ENCODE measurements around the gene SEMA3F. TPM values are rescaled to one million over a fixed set of nuclear protein-coding genes. Genes with fewer than 3 reads are reported as not detected.
A peak's percentile ranks its signal among the peaks of the same experiment; 100 is the strongest.

The SEMA3F gene
- total RNA-seq = 10 to 100 TPM; 44.8 to 63.2 TPM
- 32.1 TPM for polyA plus RNA-seq (2013, experiment 1 of 2)
- 33.4 TPM for polyA plus RNA-seq (2013, experiment 2 of 2)
- long read RNA-seq, experiment 1, transcript SEMA3F-201 (19 exons, 3,802 nt) = major isoform, 8 of 45 reads
- long read RNA-seq, experiment 1, partial matches to known transcripts = 24 of 45 reads
- long read RNA-seq, experiment 1, other reads (novel, unspliced or antisense) = 13 of 45 reads
- long read RNA-seq, experiment 2, transcript SEMA3F-201 (19 exons, 3,802 nt) = major isoform, 38 of 83 reads
- long read RNA-seq, experiment 2, partial matches to known transcripts = 7 of 83 reads
- long read RNA-seq, experiment 2, other reads (novel, unspliced or antisense) = 38 of 83 reads
- long read RNA-seq, experiment 3, partial matches to known transcripts = 0 of 5 reads
- long read RNA-seq, experiment 3, other reads (novel, unspliced or antisense) = 5 of 5 reads
- long read RNA-seq, experiment 4, partial matches to known transcripts = 1 of 2 reads
- long read RNA-seq, experiment 4, other reads (novel, unspliced or antisense) = 1 of 2 reads

DNA sequence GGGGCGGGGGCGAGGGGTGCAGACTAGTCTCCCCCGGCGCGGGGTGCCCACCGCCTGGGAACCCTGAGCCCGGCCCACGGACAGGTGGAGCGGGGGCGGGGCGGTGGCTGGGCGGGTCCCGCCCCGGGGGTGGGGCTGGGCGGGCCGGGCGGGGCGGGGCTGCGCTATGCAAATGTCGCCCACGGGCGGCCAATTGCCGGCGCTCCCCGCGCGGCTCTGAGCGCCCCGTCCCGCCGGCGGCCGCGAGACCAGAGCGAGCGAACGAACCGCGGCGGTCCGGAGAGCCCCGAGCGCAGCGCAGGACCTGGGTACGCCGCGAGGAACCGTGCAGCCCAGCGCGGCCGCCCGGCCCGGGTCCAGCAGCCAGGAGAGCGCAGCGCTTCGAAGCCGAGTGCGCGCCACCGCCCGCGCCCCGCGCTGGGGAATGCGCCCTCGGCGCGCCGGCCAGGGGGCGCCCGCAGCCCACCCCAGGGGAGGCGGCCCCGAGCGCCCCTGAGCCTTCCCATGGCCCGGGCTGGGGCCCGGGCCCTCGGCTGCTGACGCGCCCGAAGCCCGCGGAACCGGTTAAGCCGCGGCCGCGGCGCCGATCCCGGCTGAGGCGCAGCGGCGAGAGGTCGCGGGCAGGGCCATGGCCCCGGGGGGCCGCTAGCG is at the start of gene SEMA3F:
SEMA3F (plus strand) TSS at position 485 of the 651 bp plus-strand sequence. CDS start 4,299 bp downstream, outside the sequence.
- peaks cover 37% of the 10 kb centered on the region for H3K4me1 Mint-ChIP-seq
- 0 to 1% methylated on average over 19 to 98 of the region's 98 CpGs for WGBS, 2 experiments (ENCODE audit: insufficient coverage in 1 of 2, insufficient read length in 1 of 2)
- peaks cover 15% of the 10 kb centered on the region for H3K27me3 Mint-ChIP-seq (ENCODE audit: insufficient read depth)

DNA sequence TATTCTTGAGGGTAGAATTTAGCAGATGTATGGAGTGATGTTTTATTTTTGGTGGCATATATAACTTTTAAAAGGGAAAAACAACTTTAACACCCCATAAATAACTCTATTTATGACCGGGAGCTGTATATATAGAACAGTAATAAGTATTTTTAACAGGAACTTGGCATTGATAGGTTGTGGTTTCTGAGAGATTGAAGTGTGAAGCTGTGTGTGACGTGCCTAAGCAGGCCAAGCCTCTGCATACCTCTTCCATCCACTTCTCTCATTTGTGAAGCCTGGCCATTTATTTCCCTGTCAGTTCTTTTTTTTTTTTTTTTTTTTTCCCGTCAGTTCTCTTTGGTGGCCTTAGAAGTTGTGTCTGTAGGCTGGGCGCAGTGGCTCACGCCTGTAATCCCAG is 43.4 kb upstream of the SEMA3F start:
- no peak for DNase-seq
- Mint-ChIP-seq H3K4me1 (no peaks in the 10 kb centered on the region), H3K9me3 (no peaks in the 10 kb centered on the region), H3K36me3 (ENCODE audit: low read depth) (peaks cover 88% of the 10 kb centered on the region), H3K27ac (no peak overlapping the region), H3K4me3 (no peak overlapping the region), H3K27me3 (ENCODE audit: insufficient read depth) (no peaks in the 10 kb centered on the region)
- Histone ChIP-seq H3K27ac (ENCODE audit: low read depth, low read length) (no peak overlapping the region), H3K4me3 (ENCODE audit: low read length) (no peak overlapping the region), H3K36me3 (ENCODE audit: control insufficient read depth, insufficient read depth, low read length) (peaks cover 97% of the 10 kb centered on the region), H3K4me1 (ENCODE audit: control insufficient read depth, insufficient read depth, low read length) (no peaks in the 10 kb centered on the region), H3K9ac (ENCODE audit: extremely low read depth, low read length, poor library complexity, severe bottlenecking) (no peak overlapping the region), H3K27me3 (ENCODE audit: control insufficient read depth, insufficient read depth, low read length, poor library complexity, severe bottlenecking) (no peaks in the 10 kb centered on the region), H3K9me3 (ENCODE audit: control insufficient read depth, low read length) (no peaks in the 10 kb centered on the region)
- TF ChIP-seq, protein P1, sequence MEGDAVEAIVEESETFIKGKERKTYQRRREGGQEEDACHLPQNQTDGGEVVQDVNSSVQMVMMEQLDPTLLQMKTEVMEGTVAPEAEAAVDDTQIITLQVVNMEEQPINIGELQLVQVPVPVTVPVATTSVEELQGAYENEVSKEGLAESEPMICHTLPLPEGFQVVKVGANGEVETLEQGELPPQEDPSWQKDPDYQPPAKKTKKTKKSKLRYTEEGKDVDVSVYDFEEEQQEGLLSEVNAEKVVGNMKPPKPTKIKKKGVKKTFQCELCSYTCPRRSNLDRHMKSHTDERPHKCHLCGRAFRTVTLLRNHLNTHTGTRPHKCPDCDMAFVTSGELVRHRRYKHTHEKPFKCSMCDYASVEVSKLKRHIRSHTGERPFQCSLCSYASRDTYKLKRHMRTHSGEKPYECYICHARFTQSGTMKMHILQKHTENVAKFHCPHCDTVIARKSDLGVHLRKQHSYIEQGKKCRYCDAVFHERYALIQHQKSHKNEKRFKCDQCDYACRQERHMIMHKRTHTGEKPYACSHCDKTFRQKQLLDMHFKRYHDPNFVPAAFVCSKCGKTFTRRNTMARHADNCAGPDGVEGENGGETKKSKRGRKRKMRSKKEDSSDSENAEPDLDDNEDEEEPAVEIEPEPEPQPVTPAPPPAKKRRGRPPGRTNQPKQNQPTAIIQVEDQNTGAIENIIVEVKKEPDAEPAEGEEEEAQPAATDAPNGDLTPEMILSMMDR (conservative IDR thresholded peaks at IDR 0.05) = no peak
- WGBS, 2 experiments (ENCODE audit: insufficient coverage in 1 of 2, insufficient read length in 1 of 2) = 100% methylated on average over 2 to 3 of the region's 5 CpGs

More for the DNA sequence above, at the start of gene SEMA3F:
- Mint-ChIP-seq H3K27ac (peak within 1 kb of the TSS; percentile 89), H3K4me3 (peak within 1 kb of the TSS; percentile 93), H3K36me3 (ENCODE audit: low read depth) (no peaks in the 10 kb centered on the region), H3K9me3 (no peaks in the 10 kb centered on the region)
- peaks cover 7% of the 10 kb centered on the region for H3K4me1 ChIP-seq (ENCODE audit: control insufficient read depth, insufficient read depth, low read length)
- peak; percentile 89 for DNase-seq
- no peaks in the 10 kb centered on the region for H3K9me3 ChIP-seq (ENCODE audit: control insufficient read depth, low read length)
- H3K9ac ChIP-seq (ENCODE audit: extremely low read depth, low read length, poor library complexity, severe bottlenecking) = peak within 1 kb of the TSS; percentile 23
- no peak within 1 kb of the TSS for H3K27ac ChIP-seq (ENCODE audit: low read depth, low read length)
- TF ChIP-seq, protein P1 (conservative IDR thresholded peaks at IDR 0.05) = peak; percentile 55
- peak within 1 kb of the TSS; percentile 85 for H3K4me3 ChIP-seq (ENCODE audit: low read length)
- peaks cover 25% of the 10 kb centered on the region for H3K27me3 ChIP-seq (ENCODE audit: control insufficient read depth, insufficient read depth, low read length, poor library complexity, severe bottlenecking)
- no peaks in the 10 kb centered on the region for H3K36me3 ChIP-seq (ENCODE audit: control insufficient read depth, insufficient read depth, low read length)

DNA sequence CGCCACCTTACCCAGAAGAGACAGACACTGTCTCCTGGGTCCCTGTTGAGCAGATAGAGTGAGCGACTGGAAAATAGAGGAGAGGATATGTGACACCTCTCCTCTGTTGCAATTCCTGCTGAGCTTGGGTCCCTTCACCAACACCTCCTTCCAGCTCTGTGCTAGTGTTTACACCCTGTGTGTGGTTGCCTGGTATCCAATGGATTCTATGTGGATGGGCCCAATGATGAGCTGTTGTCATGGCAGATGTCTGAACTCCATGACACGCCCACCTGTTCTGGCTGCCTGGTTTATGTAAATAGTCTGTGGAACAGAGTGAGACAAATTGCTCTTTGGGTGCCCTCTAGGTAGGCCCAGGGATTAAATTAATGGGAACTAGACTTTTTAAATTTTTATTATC is 42.7 kb upstream of the SEMA3F start:
- peaks cover 88% of the 10 kb centered on the region for H3K36me3 Mint-ChIP-seq (ENCODE audit: low read depth)
- WGBS, 2 experiments (ENCODE audit: insufficient coverage in 1 of 2, insufficient read length in 1 of 2) = 97 to 100% methylated on average over 1 to 3 of the region's 3 CpGs

More for the DNA sequence above, 42.7 kb upstream of the SEMA3F start:
- no peak for DNase-seq
- H3K4me1 Mint-ChIP-seq = no peaks in the 10 kb centered on the region
- H3K27me3 ChIP-seq (ENCODE audit: control insufficient read depth, insufficient read depth, low read length, poor library complexity, severe bottlenecking) = no peaks in the 10 kb centered on the region
- no peak overlapping the region for H3K9ac ChIP-seq (ENCODE audit: extremely low read depth, low read length, poor library complexity, severe bottlenecking)
- H3K27me3 Mint-ChIP-seq (ENCODE audit: insufficient read depth) = no peaks in the 10 kb centered on the region
- no peak overlapping the region for H3K4me3 Mint-ChIP-seq
- TF ChIP-seq, protein P1 (conservative IDR thresholded peaks at IDR 0.05) = no peak
- H3K27ac ChIP-seq (ENCODE audit: low read depth, low read length) = no peak overlapping the region
- peaks cover 96% of the 10 kb centered on the region for H3K36me3 ChIP-seq (ENCODE audit: control insufficient read depth, insufficient read depth, low read length)
- no peak overlapping the region for H3K27ac Mint-ChIP-seq
- no peaks in the 10 kb centered on the region for H3K9me3 Mint-ChIP-seq
- H3K9me3 ChIP-seq (ENCODE audit: control insufficient read depth, low read length) = no peaks in the 10 kb centered on the region
- no peak overlapping the region for H3K4me3 ChIP-seq (ENCODE audit: low read length)
- no peaks in the 10 kb centered on the region for H3K4me1 ChIP-seq (ENCODE audit: control insufficient read depth, insufficient read depth, low read length)
